Measurements from ENCODE around the gene E2F2.
A peak's percentile ranks its signal among the peaks of the same experiment; 100 is the strongest.

The E2F2 gene

DNA sequence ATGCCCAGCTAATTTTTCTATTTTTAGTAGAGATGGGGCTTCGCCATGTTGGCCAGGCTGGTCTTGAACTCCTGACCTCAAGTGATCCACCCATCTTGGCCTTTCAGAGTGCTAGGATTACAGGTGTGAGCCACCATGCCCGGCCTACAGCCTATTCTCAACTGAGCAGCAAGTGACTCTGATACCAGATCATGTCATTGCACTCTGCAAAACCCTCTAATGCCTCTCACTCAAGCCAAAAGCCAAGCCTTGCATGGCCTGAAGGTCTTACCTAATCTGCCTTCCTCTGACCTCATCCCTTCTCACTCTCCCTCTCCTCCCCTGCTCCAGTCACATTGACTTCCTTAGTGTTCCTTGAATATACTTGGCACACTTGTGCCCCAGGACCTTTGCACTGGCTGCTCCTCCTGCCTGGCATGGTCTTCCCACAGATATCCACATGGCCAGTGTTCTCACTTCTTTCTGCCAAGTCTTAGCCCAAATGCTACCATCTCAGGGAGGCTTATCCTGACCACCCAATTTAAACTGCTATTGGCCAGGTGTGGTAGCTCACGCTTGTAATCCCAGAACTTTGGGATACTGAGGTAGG is 38.8 kb downstream of the E2F2 start:
- H4K20me1 ChIP-seq (ENCODE audit: insufficient read depth, low read length), result no peaks in the 10 kb centered on the region
- no peaks in the 10 kb centered on the region for H3K9me3 ChIP-seq (ENCODE audit: low read length)
- no peaks in the 10 kb centered on the region for H3K9me2 ChIP-seq (ENCODE audit: low read depth, low read length)
- no peak overlapping the region for H3K4me2 ChIP-seq (ENCODE audit: low read length)
- peaks cover 6% of the 10 kb centered on the region for H3K4me1 ChIP-seq (ENCODE audit: insufficient read depth, low read length, severe bottlenecking)
- H3F3A ChIP-seq (ENCODE audit: insufficient read depth, low read length), result no peaks in the 10 kb centered on the region
- TF ChIP-seq, protein P1, sequence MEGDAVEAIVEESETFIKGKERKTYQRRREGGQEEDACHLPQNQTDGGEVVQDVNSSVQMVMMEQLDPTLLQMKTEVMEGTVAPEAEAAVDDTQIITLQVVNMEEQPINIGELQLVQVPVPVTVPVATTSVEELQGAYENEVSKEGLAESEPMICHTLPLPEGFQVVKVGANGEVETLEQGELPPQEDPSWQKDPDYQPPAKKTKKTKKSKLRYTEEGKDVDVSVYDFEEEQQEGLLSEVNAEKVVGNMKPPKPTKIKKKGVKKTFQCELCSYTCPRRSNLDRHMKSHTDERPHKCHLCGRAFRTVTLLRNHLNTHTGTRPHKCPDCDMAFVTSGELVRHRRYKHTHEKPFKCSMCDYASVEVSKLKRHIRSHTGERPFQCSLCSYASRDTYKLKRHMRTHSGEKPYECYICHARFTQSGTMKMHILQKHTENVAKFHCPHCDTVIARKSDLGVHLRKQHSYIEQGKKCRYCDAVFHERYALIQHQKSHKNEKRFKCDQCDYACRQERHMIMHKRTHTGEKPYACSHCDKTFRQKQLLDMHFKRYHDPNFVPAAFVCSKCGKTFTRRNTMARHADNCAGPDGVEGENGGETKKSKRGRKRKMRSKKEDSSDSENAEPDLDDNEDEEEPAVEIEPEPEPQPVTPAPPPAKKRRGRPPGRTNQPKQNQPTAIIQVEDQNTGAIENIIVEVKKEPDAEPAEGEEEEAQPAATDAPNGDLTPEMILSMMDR (IDR thresholded peaks at IDR 0.05; ENCODE audit: low read length), result no peak
- TF ChIP-seq EZH2 (IDR thresholded peaks at IDR 0.05; ENCODE audit: borderline replicate concordance, low read length), result no peak
- no peaks in the 10 kb centered on the region for H3K27me3 ChIP-seq (ENCODE audit: insufficient read depth, low read length)
- no peaks in the 10 kb centered on the region for H3K36me3 ChIP-seq (ENCODE audit: insufficient read depth, low read length)
- no peak overlapping the region for H3K4me3 ChIP-seq (ENCODE audit: low read depth, low read length, poor library complexity, severe bottlenecking)
- H3K9ac ChIP-seq (ENCODE audit: low read length), result no peak overlapping the region
- no peak overlapping the region for H2AFZ ChIP-seq (ENCODE audit: low read length)
- H3K27ac ChIP-seq (ENCODE audit: low read depth, low read length, poor library complexity, severe bottlenecking), result no peak overlapping the region
- H3K79me2 ChIP-seq (ENCODE audit: insufficient read depth, low read length), result no peaks in the 10 kb centered on the region

DNA sequence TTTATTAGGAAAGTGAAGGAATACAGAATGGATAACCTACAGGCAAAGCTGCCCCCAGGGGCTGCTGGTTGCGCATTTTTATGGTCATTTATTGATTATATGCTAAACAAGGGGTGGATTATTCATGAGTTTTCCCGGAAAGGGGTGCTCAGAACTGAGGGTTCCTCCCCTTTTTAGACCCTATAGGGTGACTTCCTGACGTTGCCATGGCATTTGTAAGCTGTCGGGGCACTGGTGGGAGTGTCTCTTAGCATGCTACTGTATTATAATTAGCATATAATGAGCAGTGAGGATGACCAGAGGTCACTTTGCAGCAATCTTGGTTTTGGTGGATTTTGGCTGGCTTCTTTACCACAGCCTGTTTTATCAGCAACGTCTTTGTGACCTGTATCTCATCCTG is 41.2 kb downstream of the E2F2 start:
- H3K9me2 ChIP-seq (ENCODE audit: low read depth, low read length), result no peaks in the 10 kb centered on the region
- no peaks in the 10 kb centered on the region for H4K20me1 ChIP-seq (ENCODE audit: insufficient read depth, low read length)
- H3K4me2 ChIP-seq (ENCODE audit: low read length), result no peak overlapping the region
- no peaks in the 10 kb centered on the region for H3K36me3 ChIP-seq (ENCODE audit: insufficient read depth, low read length)
- H3K9ac ChIP-seq (ENCODE audit: low read length), result no peak overlapping the region
- no peaks in the 10 kb centered on the region for H3K79me2 ChIP-seq (ENCODE audit: insufficient read depth, low read length)
- TF ChIP-seq, protein P1 (IDR thresholded peaks at IDR 0.05; ENCODE audit: low read length), result no peak
- no peak for TF ChIP-seq EZH2 (IDR thresholded peaks at IDR 0.05; ENCODE audit: borderline replicate concordance, low read length)
- H3K4me1 ChIP-seq (ENCODE audit: insufficient read depth, low read length, severe bottlenecking), result peaks cover 5% of the 10 kb centered on the region
- no peaks in the 10 kb centered on the region for H3F3A ChIP-seq (ENCODE audit: insufficient read depth, low read length)
- H3K27ac ChIP-seq (ENCODE audit: low read depth, low read length, poor library complexity, severe bottlenecking), result no peak overlapping the region
- no peaks in the 10 kb centered on the region for H3K27me3 ChIP-seq (ENCODE audit: insufficient read depth, low read length)
- H3K4me3 ChIP-seq (ENCODE audit: low read depth, low read length, poor library complexity, severe bottlenecking), result no peak overlapping the region
- no peak overlapping the region for H2AFZ ChIP-seq (ENCODE audit: low read length)
- no peaks in the 10 kb centered on the region for H3K9me3 ChIP-seq (ENCODE audit: low read length)

DNA sequence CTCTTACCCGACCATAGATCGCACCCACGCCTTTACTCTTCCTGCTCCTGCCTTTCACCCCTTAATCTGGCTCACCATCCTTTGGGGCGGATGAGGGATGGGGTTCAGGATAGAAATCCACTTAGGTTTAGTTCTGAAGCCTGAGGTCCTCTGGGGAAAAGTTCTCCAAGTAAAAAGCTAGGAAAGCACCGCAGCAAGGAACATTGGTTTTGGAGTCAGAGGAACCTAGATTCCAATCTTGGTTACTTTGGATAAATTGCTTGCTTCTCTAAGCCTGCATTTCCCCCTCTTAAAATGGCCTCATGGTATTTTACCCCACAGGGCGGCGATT is 46.1 kb downstream of the E2F2 start:
- Histone ChIP-seq H3K4me1 (ENCODE audit: insufficient read depth, low read length, severe bottlenecking) (peaks cover 21% of the 10 kb centered on the region), H3K9me2 (ENCODE audit: low read depth, low read length) (no peaks in the 10 kb centered on the region), H3K27ac (ENCODE audit: low read depth, low read length, poor library complexity, severe bottlenecking) (no peak overlapping the region), H3K27me3 (ENCODE audit: insufficient read depth, low read length) (no peaks in the 10 kb centered on the region), H3K9ac (ENCODE audit: low read length) (peak overlapping the region; percentile 32), H3K36me3 (ENCODE audit: insufficient read depth, low read length) (no peaks in the 10 kb centered on the region), H4K20me1 (ENCODE audit: insufficient read depth, low read length) (no peaks in the 10 kb centered on the region), H3F3A (ENCODE audit: insufficient read depth, low read length) (no peaks in the 10 kb centered on the region), H3K79me2 (ENCODE audit: insufficient read depth, low read length) (no peaks in the 10 kb centered on the region), H3K4me3 (ENCODE audit: low read depth, low read length, poor library complexity, severe bottlenecking) (peak overlapping the region; percentile 62), H2AFZ (ENCODE audit: low read length) (peak overlapping the region; percentile 78; the same call in 1 of the 2 replicates), H3K9me3 (ENCODE audit: low read length) (no peaks in the 10 kb centered on the region), H3K4me2 (ENCODE audit: low read length) (peak overlapping the region; percentile 57)
- no peak for TF ChIP-seq EZH2 (IDR thresholded peaks at IDR 0.05; ENCODE audit: borderline replicate concordance, low read length)
- TF ChIP-seq, protein P1 (IDR thresholded peaks at IDR 0.05; ENCODE audit: low read length), result no peak
